H1 (cell line): Measurements from ENCODE around the gene ITGB2. TPM values are rescaled to one million over a fixed set of nuclear protein-coding genes. Genes with fewer than 3 reads are reported as not detected.

Experiments
- CTCF ChIA-PET: fragments of 300-600 bp; sonication (Branson Sonifier 250); formaldehyde crosslinking; loops from one replicate; lab custom pipeline; 2021; ENCODE audit not compliant: partially characterized antibody; lab: Charles Lee
- POLR2A ChIA-PET: fragments of 300-600 bp; sonication (Branson Sonifier 250); formaldehyde crosslinking; loops from one replicate; lab custom pipeline; 2021; ENCODE audit warnings: inconsistent platforms; ENCODE audit not compliant: partially characterized antibody; lab: Charles Lee
- DNase-seq, 2 experiments: peaks; one replicate each; pipeline versions ENCODE4 v3.0.0 to v3.0.0-alpha.2; 2010 to 2022; ENCODE audit warnings: low spot score in 2 of 2, low read depth in 1 of 2, mixed read lengths in 1 of 2
- FAIRE-seq: peaks from 2 replicates; lab custom pipeline; 2011; peaks lifted over from hg19 to GRCh38; lab: Jason Lieb, UNC
- H2AFZ ChIP-seq: 2 replicates; pipeline ENCODE4 v1.8.1; 2012; ENCODE audit warnings: low read length, inconsistent platforms
- H2AK5ac ChIP-seq: 2 replicates; pipeline ENCODE4 v1.6.1; 2013; ENCODE audit warnings: low read depth, low read length
- H2BK120ac ChIP-seq: replicated peaks from 2 replicates; pipeline ENCODE3; 2013; ENCODE audit warnings: low read depth, low read length, inconsistent platforms
- H2BK12ac ChIP-seq: 2 replicates; pipeline ENCODE4 v1.6.1; 2013; ENCODE audit warnings: low read depth, low read length
- H2BK15ac ChIP-seq: 2 replicates; pipeline ENCODE4 v1.6.1; 2013; ENCODE audit warnings: low read length
- H2BK20ac ChIP-seq: 2 replicates; pipeline ENCODE4 v1.6.1; 2013; ENCODE audit warnings: low read length
- H2BK5ac ChIP-seq: 2 replicates; pipeline ENCODE4 v1.6.1; 2013; ENCODE audit warnings: low read depth, low read length
- H3K14ac ChIP-seq: 2 replicates; pipeline ENCODE4 v1.6.1; 2013; ENCODE audit warnings: inconsistent platforms; ENCODE audit not compliant: insufficient read length
- H3K18ac ChIP-seq: 2 replicates; pipeline ENCODE4 v1.6.1; 2013; ENCODE audit warnings: low read length; ENCODE audit errors: extremely low read depth
- H3K23ac ChIP-seq: 2 replicates; pipeline ENCODE4 v1.6.1; 2013; ENCODE audit warnings: inconsistent platforms; ENCODE audit not compliant: insufficient read length
- H3K23me2 ChIP-seq: 2 replicates; pipeline ENCODE4 v1.6.1; 2013; ENCODE audit warnings: low read depth, low read length
- H3K27ac ChIP-seq: 2 replicates; pipeline ENCODE4 v1.6.1; 2011; ENCODE audit warnings: low read depth, low read length, inconsistent platforms
- H3K27me3 ChIP-seq, 4 experiments: replicated peaks in 1 of 4; 1 replicate in 1 of 4; 2 replicates in 3 of 4; pipeline versions ENCODE4 v1.6.1 to v1.8.1; 2011 to 2013; ENCODE audit warnings: low read length in 3 of 4, mild to moderate bottlenecking in 3 of 4, inconsistent platforms in 2 of 4, mixed read lengths in 2 of 4, moderate library complexity in 1 of 4; ENCODE audit not compliant: control insufficient read depth in 3 of 4, insufficient read depth in 3 of 4; ENCODE audit errors: extremely low read depth in 1 of 4
- H3K36me3 ChIP-seq, 4 experiments: 2 replicates each; pipeline versions ENCODE4 v1.6.1 to v1.8.1; 2011 to 2013; ENCODE audit warnings: mild to moderate bottlenecking in 4 of 4, low read length in 3 of 4, moderate library complexity in 2 of 4, control low read depth in 1 of 4, inconsistent platforms in 1 of 4; ENCODE audit not compliant: insufficient read depth in 4 of 4, control insufficient read depth in 2 of 4
- H3K4ac ChIP-seq: replicated peaks from 2 replicates; pipeline ENCODE3; 2013; ENCODE audit warnings: low read length, low read depth, mixed read lengths, inconsistent platforms; ENCODE audit not compliant: insufficient read length
- H3K4me1 ChIP-seq, 4 experiments: replicated peaks in 1 of 4; 1 replicate in 1 of 4; 2 replicates in 3 of 4; pipeline versions ENCODE4 v1.6.1 to v1.8.1; 2011 to 2013; ENCODE audit warnings: low read length in 3 of 4, inconsistent platforms in 2 of 4, mixed read lengths in 1 of 4; ENCODE audit not compliant: insufficient read depth in 4 of 4, control insufficient read depth in 3 of 4
- H3K4me2 ChIP-seq, 2 experiments: 2 replicates each; pipeline versions ENCODE4 v1.6.1 to v1.8.1; 2011 to 2013; ENCODE audit warnings: low read depth in 2 of 2, low read length in 2 of 2, control low read depth in 1 of 2, inconsistent platforms in 1 of 2, mild to moderate bottlenecking in 1 of 2; ENCODE audit not compliant: insufficient read depth in 1 of 2
- H3K4me3 ChIP-seq, 4 experiments: fragments of 200-600, 300-600 bp in 1 of 4; sonication (generic), shearing (Covaris generic), sonication (Bioruptor Twin) in 1 of 4; 2 replicates each; pipeline versions ENCODE4 v1.5.1 to v1.8.1; 2011 to 2016; ENCODE audit warnings: low read length in 4 of 4, low read depth in 3 of 4, control low read depth in 2 of 4, inconsistent platforms in 2 of 4, mild to moderate bottlenecking in 2 of 4, mixed read lengths in 1 of 4, moderate library complexity in 1 of 4; ENCODE audit not compliant: insufficient read depth in 2 of 4; ENCODE audit errors: extremely low read depth in 1 of 4
- H3K56ac ChIP-seq: replicated peaks from 2 replicates; pipeline ENCODE3; 2013; ENCODE audit warnings: low read depth, mild to moderate bottlenecking, mixed read lengths, low read length, inconsistent platforms; ENCODE audit not compliant: insufficient read length
- H3K79me1 ChIP-seq: 2 replicates; pipeline ENCODE4 v1.6.1; 2013; ENCODE audit warnings: low read depth, low read length, control low read depth
- H3K79me2 ChIP-seq, 2 experiments: 2 replicates each; pipeline versions ENCODE4 v1.6.1 to v1.8.1; 2012 to 2013; ENCODE audit warnings: low read length in 2 of 2, mild to moderate bottlenecking in 2 of 2, inconsistent platforms in 1 of 2; ENCODE audit not compliant: insufficient read depth in 2 of 2, control insufficient read depth in 1 of 2
- H3K9ac ChIP-seq, 4 experiments: replicated peaks in 1 of 4; 1 replicate in 1 of 4; 2 replicates in 3 of 4; pipeline versions ENCODE4 v1.6.1 to v1.8.1; 2011 to 2013; ENCODE audit warnings: low read depth in 3 of 4, low read length in 3 of 4, control low read depth in 2 of 4, mild to moderate bottlenecking in 2 of 4, moderate library complexity in 2 of 4, inconsistent platforms in 1 of 4; ENCODE audit errors: extremely low read depth in 1 of 4
- H3K9me3 ChIP-seq, 2 experiments: 2 replicates each; pipeline versions ENCODE4 v1.6.1 to v1.8.1; 2012 to 2013; ENCODE audit warnings: mild to moderate bottlenecking in 2 of 2, moderate library complexity in 2 of 2, control low read depth in 1 of 2, inconsistent platforms in 1 of 2, low read depth in 1 of 2, low read length in 1 of 2, mixed read lengths in 1 of 2; ENCODE audit not compliant: insufficient read depth in 2 of 2
- H4K20me1 ChIP-seq, 2 experiments: replicated peaks in 1 of 2; 2 replicates each; pipeline versions ENCODE3 to v1.8.1; 2011 to 2013; ENCODE audit warnings: inconsistent platforms in 2 of 2, low read length in 2 of 2, mild to moderate bottlenecking in 1 of 2; ENCODE audit not compliant: insufficient read depth in 2 of 2, control insufficient read depth in 1 of 2
- H4K5ac ChIP-seq: 2 replicates; pipeline ENCODE4 v1.6.1; 2013; ENCODE audit warnings: low read length, low read depth, mixed read lengths, inconsistent platforms; ENCODE audit not compliant: insufficient read length
- H4K8ac ChIP-seq: 2 replicates; pipeline ENCODE4 v1.8.0; 2013; ENCODE audit warnings: mild to moderate bottlenecking, moderate library complexity, low read length, inconsistent platforms; ENCODE audit not compliant: insufficient read depth; ENCODE audit errors: extremely low read depth
- H4K91ac ChIP-seq: replicated peaks from 2 replicates; pipeline ENCODE3; 2013; ENCODE audit warnings: low read length, mixed read lengths, inconsistent platforms; ENCODE audit not compliant: insufficient read length
- CTBP2 ChIP-seq: IDR thresholded peaks from 2 replicates; pipeline ENCODE4 v1.7.0; 2011; ENCODE audit warnings: borderline replicate concordance, mild to moderate bottlenecking, moderate library complexity, mixed read lengths, low read length; ENCODE audit not compliant: insufficient read depth, insufficient read length
- KDM5A ChIP-seq: fragments of 200-600 bp; IDR thresholded peaks from 2 replicates; pipeline ENCODE4 v1.7.1; 2012; ENCODE audit warnings: mild to moderate bottlenecking, low read length, inconsistent platforms, mixed read lengths
- RBBP5 ChIP-seq: IDR thresholded peaks from 2 replicates; pipeline ENCODE4 v1.7.1; 2012; ENCODE audit warnings: low read depth, mild to moderate bottlenecking, inconsistent platforms, low read length, moderate library complexity, borderline replicate concordance
- RFX5 ChIP-seq: IDR thresholded peaks from 2 replicates; pipeline ENCODE4 v1.6.1; 2011; ENCODE audit warnings: low read depth, low read length, improper control_type of control experiment, borderline replicate concordance
- SIRT6 ChIP-seq: IDR thresholded peaks from one replicate; pipeline ENCODE4 v1.7.1; 2012; ENCODE audit warnings: low read length, inconsistent platforms
- SUZ12 ChIP-seq: fragments of 200-600 bp; sonication (generic); IDR thresholded peaks from 2 replicates; pipeline ENCODE4 v1.6.1; 2012; ENCODE audit warnings: mild to moderate bottlenecking, inconsistent platforms, low read length, moderate library complexity, mixed read lengths
- YY1 ChIP-seq: IDR thresholded peaks from 2 replicates; pipeline ENCODE4 v1.6.1; 2011; ENCODE audit warnings: low read depth, mild to moderate bottlenecking, low read length
- WGBS, 2 experiments: shearing (Covaris generic) in 1 of 2; methylation state at CpG; one replicate each; pipeline versions ENCODE4 v1.1.6 to v1.1.7; 2013 to 2015; ENCODE audit warnings: low lambda C conversion rate in 2 of 2, mixed read lengths in 2 of 2, inconsistent platforms in 1 of 2, low coverage in 1 of 2, missing lambda C conversion rate in 1 of 2; ENCODE audit not compliant: insufficient replicate concordance in 2 of 2, insufficient coverage in 1 of 2, insufficient read length in 1 of 2; ENCODE audit errors: extremely low coverage in 1 of 2, missing lambda C conversion rate in 1 of 2; 5-methylcytosine and 5-hydroxymethylcytosine counted together
- polyA plus RNA-seq, 7 experiments: library from polyadenylated mRNA; depleted of rRNA in 3 of 7; stranded (reverse) in 5 of 7; unstranded in 2 of 7; fragments of >200 nt in 5 of 7; fragments of 200-250 nt in 2 of 7; gene quantifications; 1 replicate in 5 of 7; 2 replicates in 1 of 7; 4 replicates in 1 of 7; pipeline versions ENCODE4 v1.2.1 to v1.2.3, GENCODE V29; 2011 to 2013; ENCODE audit warnings: missing spikeins in 2 of 7, mixed read lengths in 2 of 7
- total RNA-seq: library from RNA; stranded (reverse); fragmentation: NEBNext Ultra II Directional; extraction: Animal tissue kit (Norgen Biotek cat#: 25700); gene quantifications from 2 replicates; pipeline ENCODE4 v1.2.1, GENCODE V29; 2021
- TF ChIP-seq, protein P1 (sequence below): IDR thresholded peaks from 2 replicates; pipeline ENCODE4 v1.6.1; 2012; ENCODE audit warnings: inconsistent platforms

Gene ITGB2
- total and polyA plus RNA-seq, 2 of the 8 experiments (the other 6 are each of a cell fraction or from before 2014, with no cell fraction given): 0.24 to 0.63 TPM

DNA sequence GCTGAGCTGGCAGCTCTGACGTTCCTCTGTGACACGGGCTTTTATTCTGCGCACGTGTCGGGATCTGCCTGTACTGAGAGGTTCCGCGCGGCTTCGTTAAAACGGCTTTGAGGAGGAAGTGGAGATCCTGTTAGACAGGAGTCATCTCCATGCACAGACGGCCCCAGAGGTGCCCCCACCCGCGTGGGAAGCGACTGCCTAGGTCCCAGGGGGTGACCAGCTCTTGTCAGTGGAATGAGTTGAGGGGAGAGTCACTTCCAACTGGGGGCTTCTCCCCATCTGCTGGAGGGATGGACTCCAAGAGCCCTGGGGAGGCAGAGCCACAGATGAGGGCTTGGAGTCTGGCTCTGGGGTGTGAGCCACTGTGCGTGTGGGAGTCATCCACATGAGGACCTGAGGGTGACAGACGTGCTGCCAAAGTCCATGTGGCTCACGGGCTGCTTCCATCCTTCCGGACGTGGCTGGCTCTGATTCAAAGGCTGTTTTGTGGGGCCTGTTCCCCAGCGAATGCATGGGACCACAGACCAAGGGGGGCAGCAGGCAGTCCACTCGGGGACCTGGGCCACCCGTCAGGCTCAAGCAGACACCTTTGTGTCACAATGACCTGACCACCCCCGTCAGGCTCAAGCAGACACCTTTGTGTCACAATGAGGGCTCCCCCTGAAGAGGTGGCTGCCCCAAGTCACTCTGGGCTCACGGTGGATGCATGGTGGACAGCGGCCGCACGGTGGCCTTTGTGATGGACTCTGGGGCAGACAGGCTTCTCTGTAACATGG, 74.0 kb downstream of the ITGB2 start:
- no peaks in the 10 kb centered on the region for H3K79me2 ChIP-seq
- H3K4me2 ChIP-seq: peak overlapping the region; percentile 40 to 57
- H3K27me3 ChIP-seq: no peaks in the 10 kb centered on the region
- no peaks in the 10 kb centered on the region; the same call in 1 of the 2 replicates for H3K79me1 ChIP-seq
- no peak for FAIRE-seq
- peak overlapping the region; percentile 66 for H4K91ac ChIP-seq
- H3K14ac ChIP-seq: no peak overlapping the region
- H3K4ac ChIP-seq: no peak overlapping the region
- H3K18ac ChIP-seq: no peak overlapping the region
- CTCF ChIA-PET: interaction anchor here (0.8 to 1.3 kb wide), 7 partner anchors 12 to 438 kb away, joined by 3 to 6 read pairs (median 3); partner anchors contain the start of gene PTTG1IP
- H3K27ac ChIP-seq: no peak overlapping the region
- no peak overlapping the region for H4K5ac ChIP-seq
- no peak overlapping the region for H2BK5ac ChIP-seq
- H4K20me1 ChIP-seq: peaks cover 0 to 4% of the 10 kb centered on the region in 2 experiments
- 83% methylated on average over 26 of the region's 27 CpGs; no CpG with 5 or more reads in 1 of the 2 experiments for WGBS, 2 experiments
- no peak overlapping the region for H2AFZ ChIP-seq
- H3K23me2 ChIP-seq: peaks cover 3% of the 10 kb centered on the region; the same call in 1 of the 2 replicates
- no peak overlapping the region for H2BK120ac ChIP-seq
- H2BK20ac ChIP-seq: peak overlapping the region; percentile 64; the same call in 1 of the 2 replicates
- H3K4me1 ChIP-seq: peaks cover 0 to 16% (median 4%) of the 10 kb centered on the region in 4 experiments; a peak in 5 of 7 replicates
- peaks cover 14 to 23% (median 20%) of the 10 kb centered on the region in 4 experiments; a peak in 6 of 8 replicates for H3K36me3 ChIP-seq
- peak overlapping the region in 2 of 4 experiments; percentile 10 to 53; a peak in 3 of 8 replicates for H3K4me3 ChIP-seq
- DNase-seq: no peak
- no peak overlapping the region; a peak in 1 of 7 replicates for H3K9ac ChIP-seq
- no peaks in the 10 kb centered on the region; a peak in 1 of 4 replicates for H3K9me3 ChIP-seq
- H2BK12ac ChIP-seq: no peak overlapping the region
- H3K56ac ChIP-seq: no peak overlapping the region
- POLR2A ChIA-PET: interaction anchor here (0.6 to 2.3 kb wide), 4 partner anchors 14 to 848 kb away, joined by 3 to 5 read pairs (median 4); no protein-coding TSS in a partner anchor
- H3K23ac ChIP-seq: no peak overlapping the region
- no peak overlapping the region; the same call in 1 of the 2 replicates for H2BK15ac ChIP-seq
- H2AK5ac ChIP-seq: no peak overlapping the region
- no peak overlapping the region for H4K8ac ChIP-seq
- TF ChIP-seq CTBP2 (no peak), YY1 (no peak), RFX5 (no peak), SIRT6 (no peak), KDM5A (no peak), RBBP5 (no peak), SUZ12 (no peak)
- TF ChIP-seq, protein P1, sequence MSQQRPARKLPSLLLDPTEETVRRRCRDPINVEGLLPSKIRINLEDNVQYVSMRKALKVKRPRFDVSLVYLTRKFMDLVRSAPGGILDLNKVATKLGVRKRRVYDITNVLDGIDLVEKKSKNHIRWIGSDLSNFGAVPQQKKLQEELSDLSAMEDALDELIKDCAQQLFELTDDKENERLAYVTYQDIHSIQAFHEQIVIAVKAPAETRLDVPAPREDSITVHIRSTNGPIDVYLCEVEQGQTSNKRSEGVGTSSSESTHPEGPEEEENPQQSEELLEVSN: no peak
